ENCODE results near the gene ZFYVE19. TPM values are rescaled to one million over a fixed set of nuclear protein-coding genes. Genes with fewer than 3 reads are reported as not detected.

ZFYVE19 gene
- total RNA-seq, 2 donors from 2014 or later: 27.0 to 29.3 TPM

DNA sequence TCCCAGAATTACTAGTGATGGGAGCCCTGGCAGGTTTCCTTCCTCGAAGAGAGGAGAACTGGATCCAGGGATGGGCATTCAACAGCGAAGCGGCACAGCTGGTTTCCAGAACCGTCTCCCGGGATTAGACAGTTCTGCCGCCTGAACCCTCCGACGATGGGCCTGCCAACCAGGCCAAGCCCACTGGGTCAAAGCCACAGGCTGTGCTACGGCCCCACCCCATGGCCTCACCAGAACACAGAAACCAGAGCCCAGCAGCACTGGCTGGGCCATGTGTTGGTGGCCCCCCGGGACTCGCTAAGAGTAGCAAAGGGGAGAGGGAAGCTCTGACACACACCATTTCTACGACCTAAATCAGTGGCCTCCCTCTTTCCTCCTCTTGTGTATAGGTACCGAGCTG is 34.9 kb upstream of the ZFYVE19 start:
- WGBS, 2 donors: 91% methylated on average over 12 to 13 of the region's 13 CpGs
- H3K36me3 ChIP-seq (replicated peaks in 1 of 2; ENCODE audit: insufficient read depth in 1 of 2, low read depth in 2 of 2): peaks cover 8 to 21% of the 10 kb centered on the region in 2 donors
- no peak overlapping the region for H3K4me3 ChIP-seq
- no peak for TF ChIP-seq POLR2A (IDR thresholded peaks at IDR 0.05)
- TF ChIP-seq, protein P1, sequence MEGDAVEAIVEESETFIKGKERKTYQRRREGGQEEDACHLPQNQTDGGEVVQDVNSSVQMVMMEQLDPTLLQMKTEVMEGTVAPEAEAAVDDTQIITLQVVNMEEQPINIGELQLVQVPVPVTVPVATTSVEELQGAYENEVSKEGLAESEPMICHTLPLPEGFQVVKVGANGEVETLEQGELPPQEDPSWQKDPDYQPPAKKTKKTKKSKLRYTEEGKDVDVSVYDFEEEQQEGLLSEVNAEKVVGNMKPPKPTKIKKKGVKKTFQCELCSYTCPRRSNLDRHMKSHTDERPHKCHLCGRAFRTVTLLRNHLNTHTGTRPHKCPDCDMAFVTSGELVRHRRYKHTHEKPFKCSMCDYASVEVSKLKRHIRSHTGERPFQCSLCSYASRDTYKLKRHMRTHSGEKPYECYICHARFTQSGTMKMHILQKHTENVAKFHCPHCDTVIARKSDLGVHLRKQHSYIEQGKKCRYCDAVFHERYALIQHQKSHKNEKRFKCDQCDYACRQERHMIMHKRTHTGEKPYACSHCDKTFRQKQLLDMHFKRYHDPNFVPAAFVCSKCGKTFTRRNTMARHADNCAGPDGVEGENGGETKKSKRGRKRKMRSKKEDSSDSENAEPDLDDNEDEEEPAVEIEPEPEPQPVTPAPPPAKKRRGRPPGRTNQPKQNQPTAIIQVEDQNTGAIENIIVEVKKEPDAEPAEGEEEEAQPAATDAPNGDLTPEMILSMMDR (IDR thresholded peaks at IDR 0.05): no peak
- ATAC-seq (no peak), DNase-seq (no peak)
- H3K4me1 ChIP-seq: no peaks in the 10 kb centered on the region
- no peak overlapping the region for H3K27ac ChIP-seq
- no peaks in the 10 kb centered on the region for H3K9me3 ChIP-seq
- intact Hi-C loops (cut with DNase I): loop anchor here (10.0 kb wide), 1 partner anchor 77 kb away; the partner anchor contains the start of gene RAD51
- no peaks in the 10 kb centered on the region for H3K27me3 ChIP-seq

DNA sequence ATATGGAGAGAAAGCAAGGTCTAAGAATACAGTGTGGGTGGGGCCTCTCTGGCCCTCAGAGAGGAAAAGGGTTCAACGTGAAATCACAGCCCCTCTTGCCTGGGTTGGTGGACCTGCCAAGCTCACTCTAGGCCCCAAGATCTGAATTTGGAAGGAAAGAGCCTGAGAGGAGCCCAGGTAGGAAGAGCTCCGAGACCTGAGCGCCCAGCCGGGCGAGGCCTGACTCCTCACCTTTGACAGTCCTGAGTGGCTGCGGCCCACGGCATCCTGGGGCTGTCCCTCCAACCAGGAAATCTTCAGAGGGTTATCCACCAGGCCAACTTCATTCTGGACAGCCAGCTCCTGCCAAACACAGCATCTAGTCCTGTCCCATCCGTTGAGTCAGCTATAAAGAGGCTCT is 33.4 kb upstream of the ZFYVE19 start:
- no peaks in the 10 kb centered on the region for H3K9me3 ChIP-seq
- H3K4me1 ChIP-seq: no peaks in the 10 kb centered on the region
- intact Hi-C loops (cut with DNase I): loop anchor here (10.0 kb wide), 1 partner anchor 79 kb away; the partner anchor contains the start of gene RAD51
- no peak overlapping the region for H3K27ac ChIP-seq
- no peaks in the 10 kb centered on the region for H3K27me3 ChIP-seq
- TF ChIP-seq, protein P1 (IDR thresholded peaks at IDR 0.05): no peak
- no peak for TF ChIP-seq POLR2A (IDR thresholded peaks at IDR 0.05)
- peaks cover 8 to 23% of the 10 kb centered on the region in 2 donors for H3K36me3 ChIP-seq (replicated peaks in 1 of 2; ENCODE audit: insufficient read depth in 1 of 2, low read depth in 2 of 2)
- H3K4me3 ChIP-seq: no peak overlapping the region
- ATAC-seq: no peak
- 89 to 92% methylated on average over 8 of the region's 8 CpGs for WGBS, 2 donors
- no peak for DNase-seq

DNA sequence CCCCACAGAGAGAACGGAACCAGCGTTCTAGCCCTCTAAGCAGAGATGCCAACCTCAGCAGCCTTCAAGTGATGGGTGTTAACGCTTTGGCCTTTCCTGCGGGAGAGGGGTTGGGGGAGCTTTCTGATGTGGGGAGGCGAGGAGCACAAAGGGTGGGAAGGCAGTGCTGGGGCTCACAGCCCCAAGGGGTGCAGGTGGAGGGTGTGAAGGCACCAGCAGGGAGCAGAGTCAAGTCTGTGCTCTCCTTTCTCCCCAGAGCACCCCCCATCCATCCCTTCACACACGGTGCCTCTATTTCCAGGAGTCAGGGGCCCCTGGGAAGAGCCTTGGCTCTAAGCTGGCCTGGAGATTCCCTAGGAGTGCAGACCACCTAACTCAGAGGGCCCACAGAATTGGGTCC is 33.0 kb upstream of the ZFYVE19 start:
- Histone ChIP-seq H3K4me1 (no peaks in the 10 kb centered on the region), H3K4me3 (no peak overlapping the region), H3K9me3 (no peaks in the 10 kb centered on the region), H3K27ac (no peak overlapping the region), H3K36me3 (replicated peaks in 1 of 2; ENCODE audit: insufficient read depth in 1 of 2, low read depth in 2 of 2) (peaks cover 8 to 27% of the 10 kb centered on the region in 2 donors), H3K27me3 (no peaks in the 10 kb centered on the region)
- ATAC-seq (no peak), DNase-seq (no peak)
- intact Hi-C loops (cut with DNase I): loop anchor here (10.0 kb wide), 1 partner anchor 79 kb away; the partner anchor contains the start of gene RAD51
- WGBS, 2 donors: 92 to 100% methylated on average over 5 to 6 of the region's 6 CpGs
- TF ChIP-seq, protein P1 (IDR thresholded peaks at IDR 0.05): no peak
- TF ChIP-seq POLR2A (IDR thresholded peaks at IDR 0.05): no peak

DNA sequence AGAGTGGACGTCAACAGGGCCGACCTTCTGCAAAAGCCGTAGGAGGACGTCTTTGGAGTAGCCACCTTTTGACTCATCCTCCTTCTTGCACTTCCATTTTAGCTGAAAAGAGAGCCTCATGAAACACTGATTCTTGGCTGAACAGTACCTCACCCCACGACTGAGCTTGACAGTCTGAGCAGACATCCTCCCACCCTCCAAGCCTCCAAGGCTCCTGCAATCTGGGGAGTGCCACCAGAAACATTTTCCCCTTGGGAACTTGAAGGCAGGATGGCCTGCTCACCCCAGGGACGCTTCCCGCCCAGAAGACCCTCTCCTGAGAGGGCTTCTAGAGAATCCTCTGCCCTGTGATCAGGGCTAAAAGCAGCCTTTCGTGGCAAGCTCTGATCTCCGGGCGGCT is 31.9 kb upstream of the ZFYVE19 start:
- Histone ChIP-seq H3K27ac (no peak overlapping the region), H3K36me3 (replicated peaks in 1 of 2; ENCODE audit: insufficient read depth in 1 of 2, low read depth in 2 of 2) (peaks cover 8 to 29% of the 10 kb centered on the region in 2 donors), H3K27me3 (no peaks in the 10 kb centered on the region), H3K4me3 (no peak overlapping the region), H3K4me1 (no peaks in the 10 kb centered on the region), H3K9me3 (no peaks in the 10 kb centered on the region)
- ATAC-seq (no peak), DNase-seq (no peak)
- intact Hi-C loops (cut with DNase I): loop anchor here (10.0 kb wide), 1 partner anchor 80 kb away; the partner anchor contains the start of gene RAD51
- 84 to 90% methylated on average over 6 to 9 of the region's 10 CpGs for WGBS, 2 donors
- no peak for TF ChIP-seq POLR2A (IDR thresholded peaks at IDR 0.05)
- TF ChIP-seq, protein P1 (IDR thresholded peaks at IDR 0.05): no peak
